H9 (cell line): ENCODE measurements around the gene ZNF132. TPM values are rescaled to one million over a fixed set of nuclear protein-coding genes. Genes with fewer than 3 reads are reported as not detected.

Experiments
- DNase-seq: peaks from one replicate; pipeline ENCODE4 v3.0.0-alpha.2; 2017
- H2AFZ ChIP-seq: one replicate; pipeline ENCODE4 v1.6.1; 2013; ENCODE audit warnings: mild to moderate bottlenecking, low read length, control low read depth, moderate library complexity
- H2AK5ac ChIP-seq: 2 replicates; pipeline ENCODE4 v1.6.1; 2013; ENCODE audit warnings: low read length, control low read depth, mixed read lengths; ENCODE audit not compliant: insufficient read length
- H2BK120ac ChIP-seq: one replicate; pipeline ENCODE4 v1.6.1; 2013; ENCODE audit warnings: low read depth, mild to moderate bottlenecking, low read length, control low read depth, inconsistent platforms; ENCODE audit not compliant: poor library complexity, severe bottlenecking
- H2BK12ac ChIP-seq: 2 replicates; pipeline ENCODE4 v1.6.1; 2013; ENCODE audit warnings: low read length, control low read depth, mixed read lengths, low read depth; ENCODE audit not compliant: insufficient read length
- H2BK15ac ChIP-seq: 2 replicates; pipeline ENCODE4 v1.6.1; 2013; ENCODE audit warnings: low read depth, low read length, control low read depth
- H2BK20ac ChIP-seq: one replicate; pipeline ENCODE4 v1.6.1; 2013; ENCODE audit warnings: low read depth, mild to moderate bottlenecking, low read length, control low read depth, inconsistent platforms; ENCODE audit not compliant: poor library complexity, severe bottlenecking
- H2BK5ac ChIP-seq: 2 replicates; pipeline ENCODE4 v1.6.1; 2013; ENCODE audit warnings: low read length, control low read depth, mixed read lengths; ENCODE audit not compliant: insufficient read length
- H3K14ac ChIP-seq: 2 replicates; pipeline ENCODE4 v1.6.1; 2013; ENCODE audit warnings: low read length, control low read depth; ENCODE audit not compliant: insufficient read depth
- H3K18ac ChIP-seq: 2 replicates; pipeline ENCODE4 v1.6.1; 2013; ENCODE audit warnings: low read depth, mild to moderate bottlenecking, mixed read lengths, low read length, control low read depth; ENCODE audit not compliant: insufficient read length
- H3K23ac ChIP-seq: 2 replicates; pipeline ENCODE4 v1.6.1; 2013; ENCODE audit warnings: low read length, control low read depth, mixed read lengths, low read depth; ENCODE audit not compliant: insufficient read length
- H3K23me2 ChIP-seq: 2 replicates; pipeline ENCODE4 v1.6.1; 2013; ENCODE audit warnings: low read depth, mild to moderate bottlenecking, mixed read lengths, low read length, control low read depth; ENCODE audit not compliant: insufficient read length, poor library complexity, severe bottlenecking
- H3K27ac ChIP-seq: 2 replicates; pipeline ENCODE4 v1.5.1; 2013; ENCODE audit warnings: low read length, control low read depth, mixed read lengths, low read depth; ENCODE audit not compliant: insufficient read length
- H3K27me3 ChIP-seq: 2 replicates; pipeline ENCODE4 v1.6.1; 2013; ENCODE audit warnings: low read length, control low read depth, inconsistent platforms; ENCODE audit not compliant: insufficient read depth
- H3K4ac ChIP-seq: 2 replicates; pipeline ENCODE4 v1.6.1; 2013; ENCODE audit warnings: low read depth, mild to moderate bottlenecking, control low read depth, inconsistent platforms, low read length, moderate library complexity
- H3K4me1 ChIP-seq: 2 replicates; pipeline ENCODE4 v1.6.1; 2013; ENCODE audit warnings: low read length, control low read depth, inconsistent platforms; ENCODE audit not compliant: insufficient read depth
- H3K4me2 ChIP-seq: 2 replicates; pipeline ENCODE4 v1.6.1; 2013; ENCODE audit warnings: low read length, control low read depth, mixed read lengths; ENCODE audit not compliant: insufficient read length, insufficient read depth
- H3K56ac ChIP-seq: 2 replicates; pipeline ENCODE4 v1.6.1; 2013; ENCODE audit warnings: low read depth, mild to moderate bottlenecking, mixed read lengths, low read length, control low read depth; ENCODE audit not compliant: insufficient read length
- H3K79me1 ChIP-seq: 2 replicates; pipeline ENCODE4 v1.6.1; 2013; ENCODE audit warnings: low read depth, mild to moderate bottlenecking, moderate library complexity, low read length, control low read depth, inconsistent platforms; ENCODE audit not compliant: insufficient read depth, poor library complexity, severe bottlenecking
- H3K79me2 ChIP-seq: 2 replicates; pipeline ENCODE4 v1.6.1; 2013; ENCODE audit warnings: low read length, control low read depth, inconsistent platforms; ENCODE audit not compliant: insufficient read depth
- H3K9ac ChIP-seq: 2 replicates; pipeline ENCODE4 v1.6.1; 2013; ENCODE audit warnings: low read length, control low read depth, mixed read lengths; ENCODE audit not compliant: insufficient read length; ENCODE audit errors: extremely low read depth
- H3K9me3 ChIP-seq: one replicate; pipeline ENCODE4 v1.6.1; 2013; ENCODE audit warnings: low read depth, low read length, inconsistent platforms; ENCODE audit not compliant: control insufficient read depth
- H3T11ph ChIP-seq: one replicate; pipeline ENCODE4 v1.6.1; 2013; ENCODE audit warnings: mild to moderate bottlenecking, low read length, control low read depth, inconsistent platforms
- H4K20me1 ChIP-seq: one replicate; pipeline ENCODE4 v1.6.1; 2013; ENCODE audit not compliant: control insufficient read depth, insufficient read length, insufficient read depth
- H4K5ac ChIP-seq: 2 replicates; pipeline ENCODE4 v1.6.1; 2013; ENCODE audit warnings: low read depth, mild to moderate bottlenecking, mixed read lengths, low read length, control low read depth; ENCODE audit not compliant: insufficient read length
- H4K8ac ChIP-seq: replicated peaks from 2 replicates; pipeline ENCODE4 v1.6.1; 2013; ENCODE audit warnings: low read length, control low read depth, mixed read lengths, low read depth; ENCODE audit not compliant: insufficient read length
- H4K91ac ChIP-seq: 2 replicates; pipeline ENCODE4 v1.6.1; 2013; ENCODE audit warnings: low read depth, mild to moderate bottlenecking, moderate library complexity, mixed read lengths, low read length, control low read depth; ENCODE audit not compliant: insufficient read length
- H3K27ac Mint-ChIP-seq, 3 experiments: 2 replicates in 2 of 3; 3 replicates in 1 of 3; pipeline ENCODE4 v1.8.0; 2020 to 2021; ENCODE audit warnings: mixed read lengths in 3 of 3, mild to moderate bottlenecking in 1 of 3, moderate library complexity in 1 of 3
- H3K27me3 Mint-ChIP-seq: 2 replicates; pipeline ENCODE4 v1.8.0; 2021; ENCODE audit warnings: low read depth, mild to moderate bottlenecking, moderate library complexity, mixed read lengths
- H3K36me3 Mint-ChIP-seq, 3 experiments: 2 replicates in 2 of 3; 3 replicates in 1 of 3; pipeline ENCODE4 v1.8.0; 2020 to 2021; ENCODE audit warnings: low read depth in 3 of 3, mixed read lengths in 3 of 3; ENCODE audit not compliant: insufficient read depth in 1 of 3
- H3K4me1 Mint-ChIP-seq, 2 experiments: 2 replicates each; pipeline ENCODE4 v1.8.0; 2020; ENCODE audit warnings: mixed read lengths in 2 of 2
- H3K4me3 Mint-ChIP-seq, 2 experiments: 2 replicates in 1 of 2; 3 replicates in 1 of 2; pipeline ENCODE4 v1.8.0; 2020 to 2021; ENCODE audit warnings: mild to moderate bottlenecking in 2 of 2, mixed read lengths in 2 of 2, moderate library complexity in 1 of 2
- H3K9me3 Mint-ChIP-seq, 2 experiments: 2 replicates in 1 of 2; 3 replicates in 1 of 2; pipeline ENCODE4 v1.8.0; 2020; ENCODE audit warnings: mild to moderate bottlenecking in 2 of 2, mixed read lengths in 2 of 2, moderate library complexity in 1 of 2
- CTCF ChIP-seq: fragments of 200-600 bp; sonication (generic); conservative IDR thresholded peaks from 3 replicates; pipeline ENCODE4 v1.8.0; 2021; ENCODE audit warnings: antibody characterized with exemption, mild to moderate bottlenecking
- WGBS: extraction: QIAGEN DNeasy Blood & Tissue Kit; methylation state at CpG from one replicate; pipeline ENCODE4 v1.1.7; 2013; ENCODE audit warnings: missing lambda C conversion rate, low lambda C conversion rate, mixed read lengths; ENCODE audit not compliant: insufficient read length; ENCODE audit errors: extremely low coverage; 5-methylcytosine and 5-hydroxymethylcytosine counted together
- total RNA-seq: library from RNA; stranded (reverse); gene quantifications from 2 replicates; pipeline ENCODE4 v1.2.1, GENCODE V29; 2021

Gene ZNF132
- total RNA-seq, 1 experiment from 2014 or later, result 0.24 TPM

DNA sequence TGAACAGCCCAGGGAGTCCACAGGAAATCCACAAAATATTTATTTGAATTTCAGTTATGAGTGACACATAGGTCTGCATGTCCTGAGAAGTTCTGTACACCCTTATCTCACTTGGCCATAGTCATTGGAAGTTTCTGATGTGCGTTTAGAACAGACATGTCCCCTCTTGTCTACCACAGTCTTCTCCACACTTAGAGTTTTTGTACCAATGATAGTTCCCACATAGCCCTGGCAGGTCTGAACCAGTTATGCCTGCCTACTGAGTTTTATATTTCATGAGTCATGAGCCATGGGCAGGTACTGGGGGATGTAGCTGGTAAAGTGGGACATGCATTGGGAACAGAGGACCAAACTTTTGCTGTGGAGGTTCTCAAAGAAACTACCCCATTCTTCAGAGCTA lies 11.3 kb downstream of the ZNF132 start:
- H2BK20ac ChIP-seq, result no peak overlapping the region
- H2AK5ac ChIP-seq, result no peak overlapping the region
- no peak overlapping the region for H3K4ac ChIP-seq
- no peak overlapping the region for H3K18ac ChIP-seq
- H4K8ac ChIP-seq, result no peak overlapping the region
- no peak overlapping the region for H2BK5ac ChIP-seq
- H3K9me3 ChIP-seq, result peaks cover 69% of the 10 kb centered on the region
- H3K23ac ChIP-seq, result no peak overlapping the region
- H3K4me1 ChIP-seq, result no peaks in the 10 kb centered on the region
- no peak for DNase-seq
- H3K79me1 ChIP-seq, result no peaks in the 10 kb centered on the region
- no CpG with 5 or more reads among the region's 1 CpG for WGBS
- no peak for TF ChIP-seq CTCF
- peaks cover 72 to 80% of the 10 kb centered on the region in 2 experiments for H3K9me3 Mint-ChIP-seq
- peaks cover 8 to 36% (median 22%) of the 10 kb centered on the region in 3 experiments; a peak in 6 of 7 replicates for H3K36me3 Mint-ChIP-seq
- no peaks in the 10 kb centered on the region for H3K79me2 ChIP-seq
- H2BK15ac ChIP-seq, result no peak overlapping the region
- no peaks in the 10 kb centered on the region for H3K27me3 ChIP-seq
- H3K4me2 ChIP-seq, result no peak overlapping the region
- no peak overlapping the region for H3K14ac ChIP-seq
- no peak overlapping the region for H2AFZ ChIP-seq
- no peak overlapping the region for H4K91ac ChIP-seq
- H3K4me3 Mint-ChIP-seq, result no peak overlapping the region
- H3T11ph ChIP-seq, result no peak overlapping the region
- H3K27ac Mint-ChIP-seq, result no peak overlapping the region
- peaks cover 26% of the 10 kb centered on the region for H3K27me3 Mint-ChIP-seq
- no peak overlapping the region for H3K9ac ChIP-seq
- no peaks in the 10 kb centered on the region for H3K4me1 Mint-ChIP-seq
- H4K5ac ChIP-seq, result no peak overlapping the region
- H3K27ac ChIP-seq, result no peak overlapping the region
- no peak overlapping the region for H2BK12ac ChIP-seq
- no peak overlapping the region for H3K56ac ChIP-seq
- no peaks in the 10 kb centered on the region for H4K20me1 ChIP-seq
- no peak overlapping the region for H2BK120ac ChIP-seq
- no peaks in the 10 kb centered on the region for H3K23me2 ChIP-seq
